GM18517 (cell line): ENCODE measurements around the gene CCDC28A.
A peak's percentile ranks its signal among the peaks of the same experiment; 100 is the strongest.

Source experiments
- ATAC-seq: cut with Tn5 transposase; IDR thresholded peaks from one replicate; pipeline ENCODE4 v1.9.1; 2021; ENCODE audit warnings: mild to moderate bottlenecking, moderate library complexity; ENCODE audit not compliant: unreplicated experiment

Gene CCDC28A

GRCh38 chr6:138795809-138796603, 22.4 kb downstream of the CCDC28A start, which contains the start of gene ECT2L:
Gene ECT2L (plus strand): TSS chr6:138796087. CDS start chr6:138813275, 17,188 bp downstream.
- no peak for ATAC-seq

- no peak for ATAC-seq
Observed at GRCh38 chr6:138796771-138797170, 23.2 kb downstream of the CCDC28A start.

GRCh38 chr6:138797806-138798446, 24.4 kb downstream of the CCDC28A start:
- ATAC-seq, result no peak

GRCh38 chr6:138800377-138801150, 27.0 kb downstream of the CCDC28A start:
- no peak for ATAC-seq

DNA sequence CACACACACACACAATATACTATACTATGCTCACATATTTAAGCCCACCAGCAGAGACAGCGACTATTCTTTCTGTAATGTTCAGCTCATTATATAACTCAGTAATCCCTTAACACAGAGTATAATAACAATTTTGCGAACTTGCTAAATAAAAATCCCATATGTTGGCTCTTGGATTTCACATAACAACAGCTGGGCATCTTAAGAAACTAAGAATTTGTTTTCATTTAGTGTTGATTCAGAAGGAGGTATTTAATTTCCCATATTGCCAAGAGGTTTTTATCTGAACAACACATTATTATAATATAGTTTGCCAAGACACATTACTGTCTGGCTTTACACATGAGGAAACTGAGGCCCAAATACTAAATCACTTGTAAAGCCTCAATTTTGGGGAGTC, 29.8 kb downstream of the CCDC28A start:
- ATAC-seq, result no peak

DNA sequence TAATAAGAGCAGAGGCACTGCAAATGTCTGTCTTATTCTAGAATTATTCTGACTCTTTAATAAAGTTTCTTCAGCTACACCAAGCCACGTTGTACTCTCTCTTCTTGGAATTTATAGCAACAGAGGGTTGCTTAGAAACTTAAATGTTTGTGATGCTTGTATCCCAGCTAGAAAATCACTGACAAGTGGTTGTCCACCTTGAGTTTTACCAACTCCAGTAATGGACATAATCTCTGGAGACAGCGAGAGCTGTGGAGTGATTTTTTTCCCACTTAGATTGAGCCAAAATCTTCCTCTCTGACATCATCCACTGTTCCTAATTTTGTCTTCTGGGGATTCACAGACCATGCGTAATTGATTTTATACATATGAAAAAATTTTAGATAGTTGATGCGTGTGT, 30.3 kb downstream of the CCDC28A start:
- no peak for ATAC-seq

- ATAC-seq, result no peak
Observed at GRCh38 chr6:138805016-138805765, 31.6 kb downstream of the CCDC28A start.

DNA sequence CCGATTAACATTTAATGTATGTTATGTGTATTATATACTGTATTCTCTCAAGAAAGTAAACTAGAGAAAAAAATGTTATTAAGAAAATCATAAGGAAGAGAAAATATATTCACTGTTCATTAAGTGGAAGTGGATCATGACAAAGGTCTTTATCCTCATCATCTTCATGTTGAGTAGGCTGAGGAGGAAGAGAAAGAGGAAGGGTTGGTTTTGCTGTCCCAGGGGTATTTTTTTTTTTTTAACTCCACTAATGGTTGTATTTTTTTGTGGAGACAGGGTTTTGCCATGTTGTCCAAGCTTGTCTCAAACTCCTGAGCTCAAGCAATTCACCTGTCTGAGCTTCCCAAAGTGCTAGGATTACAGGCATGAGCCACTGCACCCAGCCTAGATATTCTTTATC, 33.3 kb downstream of the CCDC28A start:
- ATAC-seq, result no peak

- ATAC-seq, result no peak
Observed at GRCh38 chr6:138809677-138810076, 36.1 kb downstream of the CCDC28A start.

GRCh38 chr6:138811866-138812265, 38.3 kb downstream of the CCDC28A start:
- no peak for ATAC-seq

DNA sequence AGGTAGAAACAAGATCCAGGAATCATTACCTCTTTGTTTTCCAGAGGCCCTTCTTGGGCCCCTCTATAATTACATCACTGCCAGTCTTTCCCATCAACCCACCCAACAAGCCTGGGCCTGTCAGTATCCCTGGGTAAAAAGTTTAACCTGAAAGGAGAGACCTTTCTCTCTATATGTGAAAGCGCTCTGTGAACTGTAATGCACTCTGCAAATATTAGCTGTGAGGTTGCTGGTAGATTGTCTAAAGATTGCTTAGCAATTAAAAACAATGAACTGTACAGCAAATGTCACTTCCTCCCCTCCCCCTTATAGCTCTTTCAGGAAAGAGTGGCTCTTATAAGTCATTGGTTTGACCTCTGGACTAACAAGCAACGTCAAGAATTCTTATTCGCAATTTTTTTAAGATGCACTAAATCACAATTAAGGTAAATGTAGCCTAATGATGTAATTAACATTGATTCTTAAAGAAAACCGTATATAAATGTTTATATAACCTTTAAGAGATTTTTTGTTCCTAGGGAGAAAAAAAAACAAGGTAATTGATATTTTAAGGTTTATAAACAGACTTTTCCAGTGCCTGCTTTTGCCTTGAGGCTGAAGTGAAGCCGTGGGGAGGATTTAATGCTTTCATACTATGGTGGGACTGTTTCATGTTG, 40.7 kb downstream of the CCDC28A start:
- ATAC-seq, result no peak

GRCh38 chr6:138815221-138815620, 41.7 kb downstream of the CCDC28A start:
- no peak for ATAC-seq

- ATAC-seq, result peak; percentile 60
Observed at GRCh38 chr6:138815797-138816528, 42.4 kb downstream of the CCDC28A start.

DNA sequence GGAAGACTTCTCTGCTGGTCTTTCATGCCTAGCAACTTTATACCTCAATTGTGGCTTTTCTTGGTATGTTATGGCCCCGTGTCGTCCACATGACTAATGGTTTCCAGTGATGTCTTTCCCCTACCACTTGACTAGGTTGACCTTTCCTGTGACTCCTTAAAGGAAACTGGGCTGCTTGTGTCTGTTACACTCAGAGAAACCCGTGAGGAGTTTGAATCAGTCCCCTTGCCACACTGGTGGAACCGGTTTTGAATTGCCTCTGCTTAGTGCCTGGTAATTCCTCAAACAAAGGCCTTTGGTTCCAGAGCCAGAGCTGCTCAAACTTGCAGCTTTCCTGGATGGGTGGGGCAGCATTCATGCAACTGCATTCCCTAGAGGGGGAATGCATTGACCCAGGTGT, 44.2 kb downstream of the CCDC28A start:
- no peak for ATAC-seq

- peak; percentile 72 for ATAC-seq
Observed at GRCh38 chr6:138818496-138819194, 45.1 kb downstream of the CCDC28A start.

DNA sequence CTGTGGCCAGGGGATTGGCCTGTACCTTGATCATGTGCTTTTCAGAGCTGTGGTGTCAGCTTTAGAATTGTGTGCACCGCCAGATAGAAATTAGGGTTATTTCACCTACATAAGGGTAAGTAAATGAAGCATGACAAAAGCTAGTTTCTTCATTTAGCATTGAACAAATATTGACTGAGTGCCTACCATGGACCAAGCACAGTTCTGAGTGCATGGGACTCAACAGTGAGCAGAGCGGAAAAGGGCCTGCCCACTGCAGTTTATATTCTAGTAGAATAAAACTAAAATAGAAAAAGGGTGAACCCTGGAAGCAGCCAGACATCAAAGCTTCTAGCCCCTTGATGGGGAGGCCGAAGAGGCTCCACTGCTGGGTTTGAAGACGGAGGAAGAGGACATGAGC, 48.0 kb downstream of the CCDC28A start:
- no peak for ATAC-seq

GRCh38 chr6:138824482-138825144, 51.0 kb downstream of the CCDC28A start:
- no peak for ATAC-seq

GRCh38 chr6:138830248-138830647, 56.7 kb downstream of the CCDC28A start:
- ATAC-seq, result no peak

DNA sequence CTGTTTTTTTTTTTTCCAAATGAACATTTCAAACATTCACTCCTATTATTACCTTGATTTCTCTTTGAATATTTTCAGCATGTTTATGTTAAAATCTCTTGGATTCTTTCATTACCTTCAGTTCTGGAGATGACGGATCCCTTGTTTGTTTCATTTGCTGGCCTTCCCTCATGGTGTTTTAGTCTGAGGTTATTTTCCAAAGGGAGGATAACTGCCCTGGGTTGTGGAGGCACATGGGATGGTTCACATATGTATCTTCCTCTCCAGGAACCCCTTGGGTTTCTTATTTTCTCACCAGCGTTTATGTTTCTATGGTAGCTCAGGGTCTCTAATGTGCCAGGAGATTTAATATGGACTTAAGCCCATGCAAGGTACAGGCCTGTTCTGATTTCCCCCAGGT, 58.6 kb downstream of the CCDC28A start:
- ATAC-seq, result no peak
